Hippocampal formation (tissue), 2 donors: Measurements from ENCODE around the gene TAMALIN.
A peak's percentile ranks its signal among the peaks of the same experiment; 100 is the strongest.

ENCODE experiments used
- DNase-seq, 2 donors: peaks; one replicate each; lab custom pipeline; 2025; lab: John Stamatoyannopoulos, UW

TAMALIN gene

DNA sequence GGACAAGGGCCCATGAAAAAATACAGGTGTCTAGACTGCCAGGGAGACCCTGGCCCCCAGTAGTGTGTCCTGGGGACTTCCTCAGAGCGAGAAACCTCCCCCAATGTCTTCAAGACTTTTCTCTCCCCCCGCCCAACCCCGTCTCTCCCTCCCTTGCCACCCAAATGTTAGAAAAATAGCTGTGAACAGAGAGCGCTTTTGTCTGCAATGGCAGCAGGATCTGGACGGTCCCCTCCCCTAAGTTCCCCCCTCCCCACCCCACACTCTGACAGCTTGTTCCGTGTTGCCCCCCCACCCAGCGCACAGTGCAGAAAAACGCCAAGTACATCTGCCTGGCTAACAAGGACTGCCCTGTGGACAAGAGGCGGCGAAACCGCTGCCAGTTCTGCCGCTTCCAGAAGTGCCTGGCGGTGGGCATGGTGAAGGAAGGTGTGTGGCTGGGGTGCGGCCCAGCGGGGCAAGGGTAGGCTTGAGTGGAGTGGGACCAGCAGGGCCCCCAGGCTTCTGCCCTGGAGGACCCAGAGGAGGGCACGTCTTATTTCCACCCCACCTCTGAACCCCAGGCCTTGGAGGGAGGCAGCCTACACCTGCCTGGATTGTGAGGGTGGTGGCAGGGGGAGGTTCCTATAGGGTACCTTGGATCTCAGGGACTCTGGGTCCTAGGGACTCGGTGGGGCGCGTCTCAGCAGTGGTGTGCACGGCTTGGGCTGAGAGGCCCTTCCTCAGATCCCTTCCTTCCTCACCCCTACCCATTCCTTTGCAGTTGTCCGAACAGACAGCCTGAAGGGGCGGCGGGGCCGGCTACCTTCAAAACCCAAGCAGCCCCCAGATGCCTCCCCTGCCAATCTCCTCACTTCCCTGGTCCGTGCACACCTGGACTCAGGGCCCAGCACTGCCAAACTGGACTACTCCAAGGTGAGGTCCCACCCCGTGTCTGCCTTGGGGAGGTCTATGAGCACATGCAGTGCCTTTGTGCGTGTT, 49.3 kb downstream of the TAMALIN start:
- DNase-seq, result peak; percentile 60 to 68

DNA sequence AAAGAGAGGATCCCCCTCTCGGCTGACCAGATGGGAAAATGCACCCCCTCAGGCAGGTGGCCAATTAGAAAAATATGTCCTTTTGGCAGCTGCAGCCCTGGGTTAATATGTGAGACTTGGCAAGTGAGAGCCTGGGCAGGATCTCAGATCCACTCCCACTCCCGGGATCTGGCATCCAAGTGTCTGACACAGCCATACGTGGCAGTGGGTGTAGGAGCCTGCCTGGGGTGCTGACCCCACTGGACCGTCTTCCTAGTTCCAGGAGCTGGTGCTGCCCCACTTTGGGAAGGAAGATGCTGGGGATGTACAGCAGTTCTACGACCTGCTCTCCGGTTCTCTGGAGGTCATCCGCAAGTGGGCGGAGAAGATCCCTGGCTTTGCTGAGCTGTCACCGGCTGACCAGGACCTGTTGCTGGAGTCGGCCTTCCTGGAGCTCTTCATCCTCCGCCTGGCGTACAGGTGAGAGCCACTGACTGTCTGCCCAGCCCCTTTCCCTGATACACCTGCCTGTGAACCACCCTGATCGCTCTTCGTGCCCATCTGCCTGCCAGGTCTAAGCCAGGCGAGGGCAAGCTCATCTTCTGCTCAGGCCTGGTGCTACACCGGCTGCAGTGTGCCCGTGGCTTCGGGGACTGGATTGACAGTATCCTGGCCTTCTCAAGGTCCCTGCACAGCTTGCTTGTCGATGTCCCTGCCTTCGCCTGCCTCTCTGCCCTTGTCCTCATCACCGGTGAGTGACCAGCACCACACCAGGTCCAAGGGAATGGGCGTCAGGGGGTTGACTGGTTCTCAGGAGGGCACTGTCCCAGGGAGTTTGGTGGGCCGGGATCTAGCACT, 50.3 kb downstream of the TAMALIN start:
- no peak for DNase-seq

DNA sequence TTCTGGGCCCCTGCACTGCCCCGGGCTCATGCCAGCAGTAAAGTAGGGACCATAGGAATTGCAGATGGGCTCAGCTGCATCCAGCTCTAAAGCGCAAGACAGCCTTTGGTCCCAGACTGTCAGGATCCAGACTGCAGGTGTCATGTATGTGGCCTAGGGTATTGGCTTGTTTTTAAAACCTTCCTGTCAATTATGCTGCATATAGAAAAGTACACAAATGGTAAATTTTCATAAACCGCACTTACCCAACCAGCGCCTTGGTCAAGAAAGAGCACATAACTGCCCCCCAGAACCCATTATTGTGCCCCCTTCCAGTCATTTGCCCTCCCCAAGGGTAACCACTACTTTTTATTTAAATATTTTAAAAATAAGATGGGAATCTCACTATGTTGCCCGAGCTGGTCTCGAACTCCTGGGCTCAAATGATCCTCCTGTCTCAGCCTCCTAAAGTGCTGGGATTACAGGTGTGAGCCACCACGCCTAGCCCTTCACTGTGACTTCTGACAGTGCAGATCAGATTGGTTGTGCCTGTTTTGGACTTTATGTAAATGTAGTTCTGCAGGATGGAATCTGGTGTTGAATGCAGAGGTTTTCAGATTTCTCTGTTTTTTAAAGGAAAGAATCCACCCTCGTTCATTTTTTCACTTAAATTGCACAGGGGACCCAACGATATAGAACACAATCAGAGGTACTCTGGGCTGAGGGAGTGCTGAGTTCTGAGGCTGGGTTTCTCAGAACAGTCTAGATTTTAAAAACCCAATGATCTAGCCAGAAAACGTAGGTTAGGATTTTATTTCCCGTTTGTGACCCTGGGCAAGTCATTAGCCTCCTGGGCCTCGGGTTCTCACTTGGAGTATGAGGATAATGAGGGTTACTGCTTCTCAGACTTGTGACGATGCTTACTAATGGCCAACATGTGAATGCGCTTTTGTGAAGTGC, 51.2 kb downstream of the TAMALIN start:
- DNase-seq, result no peak

DNA sequence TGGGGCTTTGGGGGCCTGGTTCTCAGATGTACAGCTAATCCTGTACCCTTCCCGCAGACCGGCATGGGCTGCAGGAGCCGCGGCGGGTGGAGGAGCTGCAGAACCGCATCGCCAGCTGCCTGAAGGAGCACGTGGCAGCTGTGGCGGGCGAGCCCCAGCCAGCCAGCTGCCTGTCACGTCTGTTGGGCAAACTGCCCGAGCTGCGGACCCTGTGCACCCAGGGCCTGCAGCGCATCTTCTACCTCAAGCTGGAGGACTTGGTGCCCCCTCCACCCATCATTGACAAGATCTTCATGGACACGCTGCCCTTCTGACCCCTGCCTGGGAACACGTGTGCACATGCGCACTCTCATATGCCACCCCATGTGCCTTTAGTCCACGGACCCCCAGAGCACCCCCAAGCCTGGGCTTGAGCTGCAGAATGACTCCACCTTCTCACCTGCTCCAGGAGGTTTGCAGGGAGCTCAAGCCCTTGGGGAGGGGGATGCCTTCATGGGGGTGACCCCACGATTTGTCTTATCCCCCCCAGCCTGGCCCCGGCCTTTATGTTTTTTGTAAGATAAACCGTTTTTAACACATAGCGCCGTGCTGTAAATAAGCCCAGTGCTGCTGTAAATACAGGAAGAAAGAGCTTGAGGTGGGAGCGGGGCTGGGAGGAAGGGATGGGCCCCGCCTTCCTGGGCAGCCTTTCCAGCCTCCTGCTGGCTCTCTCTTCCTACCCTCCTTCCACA, 52.0 kb downstream of the TAMALIN start:
- DNase-seq, result peak; percentile 36 to 54

DNA sequence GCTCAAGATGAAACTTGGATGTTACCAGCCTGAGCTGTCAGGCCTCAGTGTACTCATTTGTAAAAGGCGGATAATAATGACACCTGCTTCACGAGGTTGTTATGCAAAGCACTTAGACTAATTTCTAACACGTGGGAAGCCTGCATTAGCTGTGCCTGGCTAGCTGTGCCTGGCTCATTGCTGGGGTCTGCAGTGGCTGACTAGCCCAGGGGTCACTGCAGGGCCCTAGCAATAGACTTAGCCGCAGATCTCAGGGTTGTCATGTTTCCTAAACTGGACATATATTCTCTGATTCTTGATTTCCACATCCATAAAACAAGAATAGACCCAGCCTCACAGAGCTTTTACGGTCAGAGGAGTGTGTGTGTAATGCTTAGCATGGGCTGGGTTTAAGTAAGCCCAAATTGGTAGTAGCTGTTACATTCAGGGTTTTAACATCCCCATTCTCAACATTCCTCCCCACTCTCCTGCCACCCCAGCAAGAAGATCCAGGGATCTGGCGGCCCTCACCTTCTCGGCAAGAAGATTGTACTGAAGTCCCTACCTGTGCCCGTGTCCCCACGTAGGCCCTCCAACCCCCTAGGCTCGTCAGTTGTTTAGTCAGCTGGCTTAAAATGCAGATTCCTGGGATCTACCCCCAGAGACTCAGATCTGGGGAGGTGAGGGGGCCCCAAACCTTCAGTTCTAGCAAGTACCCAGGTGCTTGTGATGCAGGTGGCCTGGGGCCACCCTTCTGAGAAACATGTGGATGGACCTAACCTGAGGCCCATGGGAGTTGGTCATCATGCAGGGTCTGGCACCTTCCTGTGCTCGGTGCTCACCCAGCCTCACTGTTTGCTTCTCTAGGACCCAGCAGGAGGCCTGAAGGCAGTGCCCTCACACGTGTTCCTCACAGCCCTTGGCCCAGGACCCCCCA, 53.1 kb downstream of the TAMALIN start:
- no peak for DNase-seq

DNA sequence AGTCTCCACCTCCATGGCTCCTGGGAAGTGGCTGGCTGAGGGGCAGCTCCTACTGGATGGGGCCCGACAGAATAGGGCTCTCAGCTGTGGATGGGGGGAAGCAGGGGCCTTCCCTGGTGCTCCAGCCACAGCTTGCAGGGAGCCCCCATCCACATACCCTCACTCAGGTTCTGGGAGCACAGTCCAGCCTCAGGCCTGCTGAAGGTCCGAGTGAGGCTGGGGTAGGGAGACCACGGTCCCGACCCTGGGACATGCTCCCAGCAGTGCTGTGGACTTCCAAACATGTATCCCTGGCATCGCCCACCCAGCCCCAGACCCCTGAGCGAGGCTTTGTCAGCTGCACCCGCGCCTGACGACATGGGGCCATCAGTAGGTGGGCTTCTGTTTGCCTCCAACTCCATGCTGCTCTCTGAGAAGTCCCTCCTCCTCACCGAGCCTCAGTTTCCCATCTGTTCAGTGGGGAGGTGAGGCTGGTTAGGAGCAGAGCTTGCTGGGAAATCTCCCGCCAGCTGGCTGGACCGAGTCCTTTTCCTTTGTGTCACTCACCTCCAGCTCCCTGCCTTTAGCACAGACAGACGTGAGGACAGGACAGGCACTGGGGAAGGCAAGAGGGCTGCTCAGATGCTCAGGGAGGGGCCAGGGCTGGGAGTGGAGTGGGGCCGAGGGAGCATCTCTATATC, 53.9 kb downstream of the TAMALIN start:
- DNase-seq, result no peak

DNA sequence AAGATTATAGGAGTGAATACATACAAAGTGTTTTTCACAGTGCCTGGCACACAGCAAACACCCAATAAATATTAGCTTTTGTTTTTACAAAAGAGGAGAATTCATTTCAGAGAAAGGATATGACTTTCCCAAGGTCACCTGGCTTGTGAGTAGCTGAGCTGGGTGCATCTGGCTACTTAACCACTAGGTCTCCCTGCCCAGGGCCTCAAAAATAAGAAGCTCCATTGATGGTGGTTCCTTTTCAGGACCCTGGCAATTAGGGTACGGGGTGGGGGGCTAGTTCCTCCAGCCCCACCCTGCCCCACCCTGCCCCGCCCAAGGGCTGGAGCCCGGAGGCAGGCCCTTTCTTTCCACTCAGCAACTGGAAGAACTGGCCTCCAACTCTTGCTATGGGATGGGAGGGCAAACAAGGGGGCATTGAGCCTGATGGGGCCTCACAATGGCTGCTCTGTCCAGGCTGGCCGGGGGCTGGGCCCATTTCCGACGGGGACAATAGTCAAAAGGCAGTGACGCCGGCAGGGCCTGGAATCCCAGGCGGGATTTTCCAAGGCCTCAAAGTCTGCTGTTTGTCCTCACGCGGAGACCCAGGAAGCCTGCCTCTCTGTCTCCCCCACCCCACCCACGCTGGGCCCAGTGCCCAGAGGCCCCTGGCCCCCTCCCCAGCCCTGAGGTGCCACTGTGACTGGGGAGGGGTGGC, 54.9 kb downstream of the TAMALIN start:
- peak; percentile 92 to 94 for DNase-seq

DNA sequence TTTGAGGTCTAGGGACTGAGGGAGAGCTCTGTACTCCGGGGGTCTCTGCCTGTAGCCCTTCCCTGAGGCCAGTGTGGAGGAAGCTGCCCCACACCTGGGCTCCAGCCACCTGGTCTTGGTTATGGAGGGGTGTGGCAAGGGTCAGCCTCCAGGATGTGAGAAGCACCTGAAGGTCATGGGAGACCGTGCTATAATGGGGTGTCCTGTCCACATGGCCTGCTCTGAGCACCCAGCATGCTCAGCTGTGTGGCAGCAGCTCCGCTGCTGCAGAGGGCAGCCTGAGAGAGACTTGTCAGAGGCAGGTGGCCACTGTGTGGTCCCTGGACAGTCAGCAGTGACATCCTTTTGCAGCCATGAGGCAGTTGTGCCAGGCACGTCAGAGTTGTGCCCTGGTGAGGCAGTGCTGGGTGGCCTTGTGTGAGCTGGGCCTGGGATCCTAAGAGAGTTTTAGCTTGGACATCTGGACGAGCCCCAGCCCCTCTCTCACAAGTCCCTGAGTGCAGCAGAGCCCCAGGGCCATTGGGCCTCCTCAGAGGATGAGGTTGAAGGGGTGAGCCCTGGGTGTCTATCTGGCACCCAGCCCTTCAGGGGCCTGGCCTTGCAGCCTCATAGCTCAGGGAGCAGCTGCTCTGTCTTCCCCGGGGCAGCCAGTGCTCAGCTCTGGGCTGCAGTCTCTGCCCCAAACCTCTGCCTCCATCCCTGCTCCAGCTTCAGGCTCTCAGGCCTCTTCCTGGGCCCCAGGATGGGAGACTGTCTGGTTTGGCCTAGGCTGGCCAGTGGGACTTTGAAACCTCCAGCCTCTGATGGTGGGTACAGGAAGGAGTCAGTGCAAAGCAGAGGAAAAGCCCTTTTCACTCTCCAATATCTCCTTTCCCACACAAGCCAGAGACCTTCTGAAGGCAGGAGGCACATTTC, 55.7 kb downstream of the TAMALIN start:
- DNase-seq, result no peak

DNA sequence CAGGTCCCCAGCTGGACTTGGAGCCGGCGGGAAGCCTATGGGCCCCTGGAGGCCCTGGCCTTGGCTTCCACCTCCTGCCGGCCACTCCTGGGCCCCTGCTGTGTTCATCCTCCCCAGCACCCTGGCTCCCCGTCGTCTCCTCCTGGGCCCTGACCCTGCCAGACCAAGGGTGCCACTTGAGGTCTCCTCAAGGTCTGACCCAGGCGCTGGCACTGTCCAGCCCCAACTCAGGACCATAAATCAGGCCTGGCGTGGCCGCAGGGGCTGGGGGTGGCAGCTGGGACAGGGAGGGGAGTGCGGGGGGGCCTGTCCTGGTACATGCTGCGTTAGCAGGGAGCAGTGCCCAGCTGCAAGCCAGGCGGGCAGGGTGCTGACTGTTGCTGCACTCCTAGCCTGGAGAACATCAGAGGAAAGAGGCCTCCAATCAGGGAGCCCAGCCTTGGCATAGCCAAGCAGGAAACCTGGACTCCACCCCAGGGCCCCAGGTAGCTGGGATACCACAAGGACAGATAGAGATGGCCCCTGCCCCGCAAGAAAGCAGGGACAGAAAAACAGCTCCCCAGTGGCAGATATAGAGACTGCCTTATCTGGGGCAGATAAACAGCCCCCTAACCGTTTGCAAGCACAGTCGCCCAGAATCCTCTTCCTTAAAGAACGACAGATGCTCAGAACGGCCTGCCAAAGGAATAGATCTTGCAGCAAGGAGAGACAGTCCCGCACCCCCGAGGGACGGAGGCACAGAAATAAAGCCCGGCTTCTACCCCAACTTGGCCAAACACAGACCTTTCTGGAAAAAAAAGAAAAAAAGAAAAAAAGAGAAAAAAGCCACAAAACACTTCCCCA, 56.6 kb downstream of the TAMALIN start:
- peak in 1 of 2 donors; percentile 35 for DNase-seq

DNA sequence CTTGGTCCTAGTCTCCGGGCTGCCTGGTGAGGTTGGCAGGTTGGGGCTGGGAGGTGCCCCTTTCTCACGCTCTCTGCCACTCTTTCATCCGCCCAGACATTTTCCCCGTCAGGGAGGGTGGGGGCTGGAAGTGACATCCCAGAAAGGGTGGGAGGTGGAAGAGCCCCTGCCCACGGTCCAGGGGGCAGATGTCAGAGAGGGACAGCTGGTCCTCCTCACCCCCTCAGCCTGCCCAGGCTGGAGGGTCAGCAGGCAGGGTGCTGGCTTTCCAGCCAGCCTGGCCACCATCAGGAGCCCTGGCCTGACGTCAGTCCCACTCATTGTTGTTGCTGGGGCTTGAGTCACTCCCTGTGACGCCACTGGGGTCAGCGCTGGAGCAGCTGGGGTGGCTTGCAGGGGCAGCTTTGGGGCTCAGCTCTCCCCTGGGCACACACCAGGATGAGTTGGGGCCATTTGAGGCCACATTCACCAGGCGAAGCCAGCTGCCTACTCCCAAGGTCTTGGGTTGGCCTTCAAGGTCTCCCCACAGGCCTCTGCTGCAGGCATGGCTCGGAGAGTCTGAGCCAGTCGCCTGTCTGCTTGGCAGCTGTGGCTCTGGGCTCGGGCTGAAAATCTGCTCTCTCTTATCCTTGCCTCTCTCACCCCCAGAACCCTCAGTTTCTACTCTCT, 57.4 kb downstream of the TAMALIN start:
- no peak for DNase-seq
